ENCODE data around the gene C12orf76.

Gene C12orf76

DNA sequence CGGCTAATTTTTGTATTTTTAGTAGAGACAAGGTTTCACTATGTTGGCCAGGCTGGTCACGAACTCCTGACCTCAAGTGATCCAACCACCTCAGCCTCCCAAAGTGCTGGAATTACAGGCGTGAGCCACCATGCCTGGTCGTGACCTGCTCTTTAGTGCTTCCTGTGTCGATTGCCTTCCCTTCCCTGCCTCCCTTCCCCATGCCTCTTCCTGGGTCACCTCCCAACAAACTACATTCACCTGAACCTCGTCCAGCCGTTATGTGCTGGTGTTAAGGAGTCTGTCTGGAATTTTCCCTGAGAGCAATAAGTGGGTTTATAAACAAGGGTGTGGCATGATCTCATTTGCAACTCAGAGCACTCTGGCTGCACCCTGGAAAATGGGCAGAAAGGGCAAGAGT lies 32.1 kb upstream of the C12orf76 start:
- TF ChIP-seq EZH2phosphoT487 (IDR thresholded peaks at IDR 0.05; ENCODE audit: low read depth) (no peak), CTCF (IDR thresholded peaks at IDR 0.05; ENCODE audit: low read depth, low read length) (no peak)
- no peaks in the 10 kb centered on the region for H3K79me2 ChIP-seq (ENCODE audit: low read length)
- H3K9me3 ChIP-seq (ENCODE audit: insufficient read depth, low read length) = no peaks in the 10 kb centered on the region
- peaks cover 12% of the 10 kb centered on the region for H3K4me1 ChIP-seq (ENCODE audit: low read length)
- no peak overlapping the region for H3K4me3 ChIP-seq (ENCODE audit: low read length)
- no peaks in the 10 kb centered on the region for H4K20me1 ChIP-seq (ENCODE audit: insufficient read depth, low read length)
- no peaks in the 10 kb centered on the region for H3K27me3 ChIP-seq (ENCODE audit: low read depth, low read length)
- H3K4me2 ChIP-seq (ENCODE audit: low read length) = 0 out of 2 replicates have a peak overlapping the region, but pooled peaks have one; percentile 61
- H3K36me3 ChIP-seq (replicated peaks; ENCODE audit: low read depth, low read length) = no peaks in the 10 kb centered on the region
- H3K27ac ChIP-seq (ENCODE audit: low read length) = no peak overlapping the region
- no peak overlapping the region for H2AFZ ChIP-seq (ENCODE audit: low read depth, low read length)
- H3K9ac ChIP-seq (ENCODE audit: low read length) = no peak overlapping the region

DNA sequence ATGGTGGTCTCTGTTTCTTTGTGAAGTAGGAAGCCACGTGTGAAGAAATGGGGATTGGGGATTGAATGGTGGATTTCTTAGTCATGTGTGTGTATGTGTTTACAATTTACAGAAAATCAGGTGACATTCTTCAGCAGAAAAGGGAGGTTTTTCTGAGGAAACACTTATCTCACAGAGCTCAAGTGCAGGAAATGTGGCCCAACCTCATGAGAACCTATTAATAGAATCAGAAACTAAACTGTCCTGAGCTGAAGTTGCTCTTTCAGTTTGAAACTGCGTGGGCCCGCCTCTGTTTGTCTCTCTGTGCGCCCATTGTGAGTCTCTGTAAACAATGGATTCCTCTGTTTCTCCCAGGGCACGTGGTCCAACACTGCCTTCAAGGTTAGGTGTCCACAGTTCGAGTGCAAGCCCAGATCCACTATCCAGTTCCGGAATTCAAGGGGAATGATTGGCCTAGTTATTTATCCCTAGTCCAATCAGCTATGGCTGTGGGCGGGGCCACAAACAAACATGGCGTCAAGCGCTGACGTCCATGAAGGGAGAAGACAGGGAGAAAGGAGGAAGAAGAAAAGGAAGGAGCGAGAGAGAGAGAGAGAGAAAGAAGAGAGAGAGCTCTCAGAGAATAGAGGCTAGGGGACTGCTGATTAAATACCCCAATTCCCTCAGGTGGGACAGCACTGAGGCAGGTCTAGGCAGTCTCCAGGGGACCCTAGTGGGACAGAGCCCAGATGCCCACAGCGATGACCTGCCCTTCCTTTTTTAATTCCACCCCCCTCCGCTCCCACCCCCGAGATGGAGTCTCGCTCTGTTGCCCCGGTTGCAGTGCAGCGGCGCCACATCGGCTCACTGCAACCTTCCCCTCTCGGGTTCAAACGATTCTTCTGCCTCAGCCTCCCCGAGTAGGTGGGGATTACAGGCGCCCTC lies 31.4 kb upstream of the C12orf76 start:
- Histone ChIP-seq H3K4me2 (ENCODE audit: low read length) (peak overlapping the region; percentile 61), H3K4me3 (ENCODE audit: low read length) (peak overlapping the region; percentile 46), H3K79me2 (ENCODE audit: low read length) (no peaks in the 10 kb centered on the region), H3K4me1 (ENCODE audit: low read length) (peaks cover 12% of the 10 kb centered on the region), H4K20me1 (ENCODE audit: insufficient read depth, low read length) (no peaks in the 10 kb centered on the region), H3K9ac (ENCODE audit: low read length) (peak overlapping the region; percentile 6; the same call in 1 of the 2 replicates), H3K36me3 (replicated peaks; ENCODE audit: low read depth, low read length) (no peaks in the 10 kb centered on the region), H2AFZ (ENCODE audit: low read depth, low read length) (peak overlapping the region; percentile 81), H3K9me3 (ENCODE audit: insufficient read depth, low read length) (no peaks in the 10 kb centered on the region), H3K27ac (ENCODE audit: low read length) (peak overlapping the region; percentile 34), H3K27me3 (ENCODE audit: low read depth, low read length) (no peaks in the 10 kb centered on the region)
- TF ChIP-seq CTCF (IDR thresholded peaks at IDR 0.05; ENCODE audit: low read depth, low read length) (no peak), EZH2phosphoT487 (IDR thresholded peaks at IDR 0.05; ENCODE audit: low read depth) (no peak)

DNA sequence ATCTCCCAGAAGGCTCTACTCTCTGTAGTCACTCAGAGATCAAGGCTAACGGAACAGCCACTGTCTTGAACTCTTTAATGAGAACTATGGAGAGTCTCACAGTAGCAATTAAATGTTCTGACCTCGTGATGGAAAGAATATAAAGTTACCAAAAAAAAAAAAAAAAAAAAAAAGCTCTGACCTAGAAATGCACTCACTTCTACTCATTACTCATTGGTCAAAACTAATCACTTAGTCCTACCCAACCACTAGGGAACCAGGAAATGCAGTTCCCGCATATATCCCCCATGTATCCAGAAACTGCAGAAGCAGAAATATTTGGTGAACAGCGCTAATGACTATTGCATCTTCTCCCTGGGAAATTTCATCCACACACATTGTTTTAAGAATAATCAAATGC lies 29.5 kb upstream of the C12orf76 start:
- no peak overlapping the region for H3K4me3 ChIP-seq (ENCODE audit: low read length)
- no peaks in the 10 kb centered on the region for H3K9me3 ChIP-seq (ENCODE audit: insufficient read depth, low read length)
- H3K36me3 ChIP-seq (replicated peaks; ENCODE audit: low read depth, low read length) = no peaks in the 10 kb centered on the region
- no peaks in the 10 kb centered on the region for H3K27me3 ChIP-seq (ENCODE audit: low read depth, low read length)
- peaks cover 19% of the 10 kb centered on the region for H3K4me1 ChIP-seq (ENCODE audit: low read length)
- TF ChIP-seq CTCF (IDR thresholded peaks at IDR 0.05; ENCODE audit: low read depth, low read length) = no peak
- TF ChIP-seq EZH2phosphoT487 (IDR thresholded peaks at IDR 0.05; ENCODE audit: low read depth) = no peak
- no peak overlapping the region for H3K4me2 ChIP-seq (ENCODE audit: low read length)
- H3K27ac ChIP-seq (ENCODE audit: low read length) = no peak overlapping the region
- H3K9ac ChIP-seq (ENCODE audit: low read length) = no peak overlapping the region
- H3K79me2 ChIP-seq (ENCODE audit: low read length) = no peaks in the 10 kb centered on the region
- H2AFZ ChIP-seq (ENCODE audit: low read depth, low read length) = no peak overlapping the region
- no peaks in the 10 kb centered on the region for H4K20me1 ChIP-seq (ENCODE audit: insufficient read depth, low read length)

DNA sequence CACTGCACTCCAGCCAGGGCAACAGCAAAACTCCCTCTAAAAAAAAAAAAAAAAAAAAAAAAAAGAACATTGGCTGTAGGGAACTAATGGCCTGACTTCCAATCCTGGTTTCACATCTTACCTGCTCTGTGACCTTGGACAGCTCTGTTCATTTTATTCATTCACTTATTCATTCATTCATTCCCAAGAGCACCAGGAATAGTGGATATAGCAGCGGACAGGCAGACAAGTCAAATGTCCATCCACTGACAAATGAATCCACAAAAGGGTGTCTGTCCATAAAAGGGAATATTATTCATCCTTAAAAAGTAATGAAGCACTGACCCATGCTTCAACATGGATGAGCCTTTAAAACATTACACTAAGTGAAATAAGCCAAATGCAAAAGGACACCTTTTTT lies 27.6 kb upstream of the C12orf76 start:
- H3K4me3 ChIP-seq (ENCODE audit: low read length) = no peak overlapping the region
- TF ChIP-seq CTCF (IDR thresholded peaks at IDR 0.05; ENCODE audit: low read depth, low read length) = no peak
- no peak for TF ChIP-seq EZH2phosphoT487 (IDR thresholded peaks at IDR 0.05; ENCODE audit: low read depth)
- no peak overlapping the region for H3K4me2 ChIP-seq (ENCODE audit: low read length)
- peaks cover 6% of the 10 kb centered on the region; the same call in 1 of the 2 replicates for H3K27me3 ChIP-seq (ENCODE audit: low read depth, low read length)
- no peaks in the 10 kb centered on the region for H3K36me3 ChIP-seq (replicated peaks; ENCODE audit: low read depth, low read length)
- H3K4me1 ChIP-seq (ENCODE audit: low read length) = peaks cover 19% of the 10 kb centered on the region
- no peak overlapping the region for H2AFZ ChIP-seq (ENCODE audit: low read depth, low read length)
- no peaks in the 10 kb centered on the region for H3K79me2 ChIP-seq (ENCODE audit: low read length)
- no peaks in the 10 kb centered on the region for H3K9me3 ChIP-seq (ENCODE audit: insufficient read depth, low read length)
- H3K9ac ChIP-seq (ENCODE audit: low read length) = no peak overlapping the region
- H3K27ac ChIP-seq (ENCODE audit: low read length) = no peak overlapping the region
- no peaks in the 10 kb centered on the region for H4K20me1 ChIP-seq (ENCODE audit: insufficient read depth, low read length)
